ENCODE measurements around the gene CNOT1.

GRCh38 chr16:58588406-58588805, 41.2 kb downstream of the CNOT1 start:
- TF ChIP-seq CTCF (tag by site-specific recombination; IDR thresholded peaks at IDR 0.05) = no peak
- TF ChIP-seq ZNF138 (tag by site-specific recombination; IDR thresholded peaks at IDR 0.05; ENCODE audit: borderline replicate concordance) = no peak
- TF ChIP-seq OVOL3 (tag by site-specific recombination; IDR thresholded peaks at IDR 0.05) = no peak
